A673 (cell line): ENCODE data around the gene SPATA13.

Experiments
- EZH2 ChIP-seq: fragments of 200-600 bp; sonication (generic); IDR thresholded peaks from 2 replicates; pipeline ENCODE4 v1.6.1; 2017; ENCODE audit warnings: borderline replicate concordance, low read depth, mild to moderate bottlenecking, mixed read lengths, antibody characterized with exemption, low read length; ENCODE audit not compliant: poor library complexity, severe bottlenecking
- TF ChIP-seq, protein P1 (sequence below): fragments of 300-800, 200-600 bp; sonication (generic); conservative IDR thresholded peaks from 2 replicates; pipeline ENCODE4 v1.5.1; 2017; ENCODE audit warnings: low read depth, mild to moderate bottlenecking, antibody characterized with exemption, low read length, moderate library complexity, mixed read lengths

DNA sequence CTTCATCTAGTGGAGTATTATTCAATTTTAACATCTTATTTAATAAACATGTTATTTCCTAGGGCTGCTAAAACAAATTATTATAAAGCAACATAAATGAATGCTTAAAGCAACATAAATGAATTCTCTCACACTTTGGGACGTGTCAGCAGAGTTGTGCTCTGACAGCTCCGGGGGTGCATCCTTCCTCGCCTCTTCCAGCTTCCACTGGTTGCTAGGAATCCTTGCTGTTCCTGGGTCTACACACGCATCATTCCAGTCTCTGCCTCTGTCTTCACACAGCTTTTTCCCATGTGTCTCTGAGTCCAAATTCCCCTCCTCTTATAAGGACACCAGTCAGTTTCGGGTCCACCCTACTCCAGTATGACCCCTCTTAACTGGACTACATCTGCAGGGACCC is 21.6 kb upstream of the SPATA13 start:
- TF ChIP-seq, protein P1, sequence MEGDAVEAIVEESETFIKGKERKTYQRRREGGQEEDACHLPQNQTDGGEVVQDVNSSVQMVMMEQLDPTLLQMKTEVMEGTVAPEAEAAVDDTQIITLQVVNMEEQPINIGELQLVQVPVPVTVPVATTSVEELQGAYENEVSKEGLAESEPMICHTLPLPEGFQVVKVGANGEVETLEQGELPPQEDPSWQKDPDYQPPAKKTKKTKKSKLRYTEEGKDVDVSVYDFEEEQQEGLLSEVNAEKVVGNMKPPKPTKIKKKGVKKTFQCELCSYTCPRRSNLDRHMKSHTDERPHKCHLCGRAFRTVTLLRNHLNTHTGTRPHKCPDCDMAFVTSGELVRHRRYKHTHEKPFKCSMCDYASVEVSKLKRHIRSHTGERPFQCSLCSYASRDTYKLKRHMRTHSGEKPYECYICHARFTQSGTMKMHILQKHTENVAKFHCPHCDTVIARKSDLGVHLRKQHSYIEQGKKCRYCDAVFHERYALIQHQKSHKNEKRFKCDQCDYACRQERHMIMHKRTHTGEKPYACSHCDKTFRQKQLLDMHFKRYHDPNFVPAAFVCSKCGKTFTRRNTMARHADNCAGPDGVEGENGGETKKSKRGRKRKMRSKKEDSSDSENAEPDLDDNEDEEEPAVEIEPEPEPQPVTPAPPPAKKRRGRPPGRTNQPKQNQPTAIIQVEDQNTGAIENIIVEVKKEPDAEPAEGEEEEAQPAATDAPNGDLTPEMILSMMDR, result no peak
- TF ChIP-seq EZH2, result no peak
